NCI-H226 (cell line): Measurements from ENCODE around the gene PITX2.

Experiments
- DNase-seq: peaks from one replicate; pipeline ENCODE4 v3.0.0-alpha.2; 2015

The PITX2 gene

DNA sequence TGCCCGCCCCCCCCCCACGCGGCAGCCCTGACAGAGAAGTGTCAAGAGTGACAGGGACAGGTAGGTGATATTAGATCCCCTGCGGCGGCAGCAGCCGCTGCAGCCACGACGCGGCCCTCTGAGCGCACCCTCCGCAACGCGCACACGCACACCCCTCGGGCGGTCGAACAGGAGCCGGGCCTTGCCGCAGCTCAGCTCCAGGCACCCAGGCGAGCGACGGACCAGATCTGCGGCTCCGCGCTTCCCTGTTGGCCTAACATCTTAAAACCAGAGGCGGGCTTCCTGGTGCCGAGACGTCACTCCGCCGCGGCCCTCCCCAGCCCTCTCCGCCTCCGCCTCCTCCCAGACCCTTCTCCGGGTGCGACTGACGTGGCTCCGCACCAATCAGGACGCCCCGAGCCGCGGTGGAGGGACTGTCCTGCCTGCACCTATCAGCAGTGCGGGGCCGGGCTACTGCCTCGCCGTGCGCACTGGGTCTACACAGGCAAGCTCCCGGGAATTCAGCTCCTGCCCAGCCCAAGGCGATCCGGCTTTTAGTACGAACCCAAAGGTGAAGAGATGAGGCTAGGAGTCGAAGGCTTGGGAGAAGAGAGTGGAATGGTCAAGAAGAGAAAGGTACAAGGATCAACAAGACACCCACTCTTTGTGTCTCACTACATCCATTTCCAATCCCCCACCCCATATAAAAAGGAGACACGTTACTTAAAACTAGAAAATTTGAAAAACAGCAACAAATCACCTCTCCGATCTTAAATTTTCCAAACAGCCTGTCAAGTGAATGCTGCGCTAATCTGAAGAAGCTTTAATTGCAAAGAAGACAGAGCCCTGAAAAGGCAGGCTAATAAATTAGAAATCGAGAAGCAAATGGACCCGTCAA is at the start of gene PITX2:
TSS of gene PITX2 (minus strand) at position 237 of the 877 bp plus-strand sequence. CDS start 617 bp downstream, outside the sequence.
- DNase-seq, result peak; percentile 96

DNA sequence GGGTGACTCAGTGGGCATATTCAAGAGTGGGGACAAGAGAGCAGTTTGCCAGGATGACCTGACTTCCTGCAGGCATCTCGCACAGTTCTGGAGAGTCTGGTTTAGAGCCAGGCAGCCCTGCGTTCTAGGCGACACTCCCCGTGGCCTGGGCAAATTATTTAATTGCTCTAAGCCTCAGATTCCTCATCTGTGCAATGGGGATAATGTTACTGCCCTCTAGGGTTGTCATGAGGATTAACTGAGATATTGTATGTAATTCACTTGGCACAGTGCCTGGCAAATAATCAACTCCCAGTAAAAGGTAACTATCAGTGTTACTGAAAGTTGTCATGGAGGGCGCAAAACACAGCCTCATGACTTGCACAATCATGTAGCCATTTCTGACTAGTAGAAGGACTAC is 48.8 kb upstream of the PITX2 start:
- peak; percentile 3 for DNase-seq

DNA sequence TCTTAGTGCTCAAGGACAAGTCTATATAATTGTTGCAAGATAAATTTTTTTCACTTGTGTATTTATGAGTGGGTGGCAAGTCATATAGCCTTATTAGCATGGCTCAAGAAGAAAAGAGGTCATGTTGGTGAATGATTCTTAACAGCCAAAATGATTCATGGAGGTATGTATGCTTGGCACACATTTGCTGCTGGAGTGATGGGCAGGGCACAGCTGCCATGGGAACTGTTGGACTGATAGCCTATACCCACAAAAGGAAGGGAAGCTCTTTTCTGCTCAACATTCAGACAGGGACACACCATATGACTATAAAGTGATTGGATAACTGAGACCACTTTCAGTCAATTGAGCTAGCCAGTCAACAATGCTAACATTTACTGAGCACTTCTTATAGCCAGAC is 46.8 kb upstream of the PITX2 start:
- peak; percentile 47 for DNase-seq

DNA sequence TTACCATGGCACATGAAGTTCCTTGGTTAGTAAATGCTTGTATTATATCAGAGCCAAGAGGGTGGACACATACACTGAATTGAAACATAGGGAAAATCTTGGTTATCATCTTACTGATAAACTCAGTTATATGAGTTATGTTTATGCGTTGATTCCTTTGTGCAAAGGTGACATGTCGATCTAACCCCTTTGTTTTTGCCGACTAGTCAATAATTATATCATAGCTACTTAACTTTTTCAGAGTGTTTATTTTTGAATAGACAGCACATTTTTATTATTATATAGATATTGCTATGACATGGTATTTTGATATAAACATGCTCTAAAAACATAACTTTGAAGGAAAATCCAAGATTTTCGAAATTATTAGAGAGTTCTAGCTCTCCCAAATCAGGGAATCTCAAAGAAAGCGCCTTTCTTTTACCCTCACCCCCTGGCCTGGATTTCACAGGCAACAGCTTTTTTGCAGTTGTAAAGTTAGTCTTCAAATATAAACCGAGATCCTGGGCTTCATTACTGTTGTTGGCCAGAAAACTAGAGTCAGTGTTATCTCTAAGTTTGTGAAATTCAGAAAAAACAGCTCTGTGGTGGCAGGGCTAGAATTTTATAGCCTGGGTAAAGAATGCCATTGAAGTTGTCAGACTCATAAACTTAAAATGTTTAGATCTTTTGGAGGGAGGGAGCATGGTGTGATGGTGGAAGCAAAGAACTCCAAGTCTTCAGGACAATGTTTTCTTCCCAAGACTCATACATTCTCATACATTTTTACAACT is 45.8 kb upstream of the PITX2 start:
- DNase-seq, result no peak

DNA sequence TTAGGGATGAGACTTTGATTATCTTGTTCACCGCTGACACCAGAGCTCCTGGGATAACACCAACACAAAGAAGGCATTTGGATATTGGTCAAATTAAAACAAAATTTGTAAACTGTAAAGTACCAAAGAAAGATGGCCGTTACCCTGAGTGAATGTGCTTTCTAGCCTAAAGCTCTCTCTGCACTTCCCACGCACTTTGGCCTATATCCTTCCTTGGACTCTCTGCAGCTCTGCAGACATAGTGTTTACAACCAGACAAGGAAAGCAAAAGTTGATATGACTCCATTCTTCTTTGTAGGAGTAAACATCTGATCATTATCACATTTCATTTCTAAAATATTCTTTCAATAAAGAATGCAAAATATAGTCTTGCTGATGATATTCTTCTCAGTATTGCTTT is 44.8 kb upstream of the PITX2 start:
- DNase-seq, result no peak

DNA sequence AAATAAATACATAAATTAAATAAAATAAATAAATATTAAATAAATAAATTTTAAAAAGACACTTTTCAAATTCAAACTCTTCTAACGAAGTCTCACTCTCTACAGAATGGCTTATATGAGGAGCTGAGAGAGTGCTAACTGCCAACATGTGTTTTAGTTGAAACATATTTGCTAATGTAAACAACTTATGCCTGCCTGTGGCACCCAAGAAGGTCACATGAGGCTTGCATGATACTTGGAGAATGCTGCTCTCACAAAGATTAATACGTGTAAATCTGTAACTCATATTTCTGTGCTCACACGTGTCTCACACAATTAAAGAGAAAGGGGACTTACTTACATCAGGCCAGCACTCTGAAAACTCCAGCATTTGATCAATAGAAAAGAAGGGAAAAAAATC is 43.2 kb upstream of the PITX2 start:
- DNase-seq, result no peak

DNA sequence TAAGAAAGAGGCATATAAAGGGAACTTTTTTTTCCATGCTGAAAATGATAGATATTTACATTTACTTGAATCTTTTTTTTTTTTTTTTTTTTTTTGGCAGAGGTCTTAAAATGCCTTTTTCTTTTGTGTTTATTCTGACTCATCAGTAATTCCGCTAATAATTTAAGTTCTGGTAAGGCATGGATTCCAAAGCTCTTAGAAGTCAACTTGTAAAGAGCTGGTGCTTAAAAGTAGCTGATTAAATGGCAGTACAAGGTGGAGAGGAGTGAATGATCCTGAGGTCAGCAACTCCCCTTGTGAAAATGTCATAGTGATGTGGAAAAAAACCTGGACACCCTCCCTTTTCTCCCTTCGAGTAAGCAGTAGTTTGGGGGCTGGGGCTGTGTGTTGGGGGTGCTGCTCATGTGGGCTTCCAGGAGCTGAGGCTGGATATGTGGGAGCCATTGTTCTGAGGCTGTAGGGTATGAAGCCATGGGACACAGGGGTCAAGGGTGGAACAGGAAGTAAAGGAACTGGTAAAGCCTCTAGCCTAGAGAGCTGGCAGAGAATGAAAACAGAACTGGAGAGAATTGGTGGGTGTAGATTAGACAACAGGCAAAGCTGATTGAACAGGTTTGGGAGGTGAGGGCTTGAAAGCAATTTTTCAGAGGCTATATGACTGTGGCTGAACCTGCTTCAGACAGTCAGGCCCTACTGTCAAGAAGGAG is 41.0 kb upstream of the PITX2 start:
- peak; percentile 62 for DNase-seq

DNA sequence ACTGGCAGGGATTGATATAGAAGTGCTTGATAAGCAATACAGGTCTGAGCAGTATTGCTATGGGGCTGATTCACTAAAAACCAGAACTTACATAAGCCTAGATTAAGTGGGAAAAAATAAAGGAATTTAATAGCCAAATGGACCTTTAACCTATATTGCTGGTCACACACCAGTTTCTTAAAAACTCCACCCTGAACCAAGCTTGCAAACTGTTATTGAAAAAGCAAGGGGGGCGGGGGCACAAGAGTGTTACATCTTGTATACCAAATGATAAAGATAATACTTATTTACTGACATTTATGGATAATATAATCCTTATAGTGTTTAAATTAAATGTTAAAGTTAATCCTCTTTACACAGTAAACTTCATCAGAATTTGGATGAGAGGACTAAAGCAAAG is 40.3 kb upstream of the PITX2 start:
- no peak for DNase-seq

DNA sequence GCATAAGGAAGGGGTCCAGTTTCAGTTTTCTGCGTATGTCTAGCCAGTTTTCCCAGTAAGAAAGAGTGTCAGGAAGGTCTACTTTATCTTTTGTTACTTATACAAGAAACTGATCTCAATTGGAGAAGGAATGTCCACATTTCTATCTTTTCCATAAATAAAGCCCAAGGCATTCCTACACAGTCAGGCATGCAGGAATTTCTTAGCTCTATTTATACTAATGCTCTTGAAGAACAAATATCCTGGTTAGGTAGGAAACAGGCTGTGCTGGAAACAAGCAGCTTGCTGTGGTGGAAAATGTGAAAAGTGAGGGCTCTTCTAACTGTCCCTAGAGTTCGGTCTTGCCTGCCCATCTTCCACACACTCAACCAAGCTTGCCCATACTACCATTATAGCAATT is 37.9 kb upstream of the PITX2 start:
- DNase-seq, result peak; percentile 7

DNA sequence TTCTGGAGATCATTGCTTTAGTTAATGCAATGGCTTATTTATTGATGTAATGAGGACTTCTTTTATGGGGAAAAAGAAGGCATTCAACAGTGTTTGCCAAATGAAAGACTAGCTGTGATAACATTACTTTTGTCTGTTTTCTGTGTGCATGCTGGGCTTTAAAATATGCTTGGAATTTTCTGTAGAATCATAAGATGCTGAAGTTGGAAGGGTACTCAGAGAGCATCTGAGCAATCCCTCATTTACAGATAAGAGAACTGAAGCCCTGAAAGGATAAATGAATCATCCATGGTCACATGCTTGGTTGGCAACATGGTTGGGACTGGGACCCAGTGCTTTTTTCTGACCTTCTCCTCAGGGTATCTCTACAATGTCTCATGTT is 31.4 kb upstream of the PITX2 start:
- DNase-seq, result peak; percentile 89

DNA sequence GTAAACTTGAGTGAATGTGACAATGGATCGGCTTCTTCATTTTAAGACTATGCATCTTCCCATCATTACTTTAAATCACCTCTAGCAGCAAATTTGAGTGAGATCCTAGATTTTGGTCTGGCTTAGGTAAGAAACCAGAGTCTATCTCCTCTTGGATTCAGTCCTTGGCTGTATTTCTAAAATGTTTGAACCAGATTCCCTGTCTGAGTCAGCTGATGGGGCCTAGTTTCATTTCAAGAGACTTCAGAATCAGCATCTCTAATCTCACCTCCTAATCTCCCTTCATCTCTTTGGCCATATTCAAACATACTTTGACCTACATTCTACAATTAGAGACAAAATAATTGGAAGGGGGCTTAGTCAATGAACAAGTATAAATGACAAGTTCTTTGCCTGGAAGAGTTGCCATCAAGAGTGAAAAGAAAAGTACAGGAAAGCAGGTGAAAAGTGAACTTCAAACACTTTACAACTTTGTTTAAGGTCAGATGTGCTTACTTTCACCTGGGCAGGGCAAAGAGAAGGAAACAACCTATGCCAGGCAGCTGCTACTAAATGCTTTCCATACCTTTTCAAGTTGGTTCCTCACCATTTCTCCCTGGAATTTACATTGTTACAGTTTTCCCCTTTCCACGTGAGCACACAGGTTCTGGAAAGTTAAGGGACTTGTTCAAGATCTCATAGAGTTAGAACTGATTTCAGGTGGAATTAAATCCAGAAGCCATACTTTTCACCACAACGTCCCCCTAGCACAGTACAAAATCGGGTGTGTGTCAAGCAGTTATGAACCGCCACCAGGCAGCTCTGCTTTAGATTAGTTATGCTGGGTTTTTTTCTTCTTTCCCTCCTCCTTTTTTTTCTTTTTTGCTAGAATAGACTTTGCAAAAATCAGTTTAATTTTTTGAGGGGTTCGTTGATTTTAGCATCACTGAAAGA is 30.7 kb upstream of the PITX2 start:
- no peak for DNase-seq

DNA sequence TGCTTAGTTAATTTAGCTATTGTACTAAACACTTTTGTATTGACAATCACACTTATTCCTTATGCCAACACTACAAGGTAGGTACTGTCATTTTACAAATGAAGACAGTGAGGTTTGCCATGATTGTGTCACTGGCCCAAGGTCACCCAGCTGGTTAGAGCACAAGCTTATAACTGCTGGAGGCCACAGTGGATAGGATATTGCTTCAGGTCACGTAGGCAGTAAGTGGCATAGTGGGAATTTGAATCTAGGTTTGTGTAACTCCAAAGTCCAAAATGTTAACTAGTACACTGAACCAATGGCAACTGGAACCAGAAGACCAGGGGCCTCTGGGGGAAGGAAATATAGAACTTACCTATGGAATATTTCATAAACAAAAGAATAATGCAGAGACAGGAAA is 21.1 kb upstream of the PITX2 start:
- no peak for DNase-seq

DNA sequence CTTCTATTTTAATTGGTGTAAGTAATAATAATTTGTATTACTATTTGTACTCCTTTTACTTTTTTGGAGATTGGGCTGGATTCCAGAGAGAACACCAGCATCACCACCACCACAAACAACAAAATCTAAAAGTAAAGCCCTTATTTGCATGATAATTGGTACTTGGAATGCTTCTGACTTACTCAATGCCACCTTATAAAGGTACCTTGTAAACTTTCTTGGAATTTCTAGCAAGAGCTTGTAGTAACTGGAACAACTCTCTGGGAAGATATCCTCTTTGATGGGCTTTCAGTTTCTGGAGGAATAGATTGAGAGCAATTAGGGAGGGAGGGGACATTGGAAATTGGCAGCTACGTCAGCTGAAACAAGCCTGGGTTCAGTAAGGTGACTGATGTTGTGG is 20.2 kb upstream of the PITX2 start:
- no peak for DNase-seq

DNA sequence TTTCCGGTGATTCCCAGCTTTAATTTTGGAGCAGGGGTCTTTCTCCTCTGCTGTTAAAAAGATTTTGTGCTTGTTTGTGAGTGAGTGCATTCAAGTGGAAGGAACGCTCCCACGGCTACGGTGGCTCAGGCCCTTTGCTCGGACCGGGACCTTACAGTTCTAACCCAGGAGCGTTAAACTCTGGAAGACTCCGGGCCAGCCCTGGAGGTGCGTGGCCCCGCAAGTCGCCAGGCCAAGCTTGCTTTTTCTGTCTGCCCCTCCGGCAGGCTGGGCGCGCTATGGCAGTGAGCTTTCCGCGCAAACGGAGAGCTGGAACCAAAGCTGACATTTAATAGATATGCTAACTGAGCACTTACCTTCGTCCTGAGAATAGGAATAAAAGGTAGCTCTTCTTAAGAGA is 18.3 kb upstream of the PITX2 start:
- DNase-seq, result no peak

DNA sequence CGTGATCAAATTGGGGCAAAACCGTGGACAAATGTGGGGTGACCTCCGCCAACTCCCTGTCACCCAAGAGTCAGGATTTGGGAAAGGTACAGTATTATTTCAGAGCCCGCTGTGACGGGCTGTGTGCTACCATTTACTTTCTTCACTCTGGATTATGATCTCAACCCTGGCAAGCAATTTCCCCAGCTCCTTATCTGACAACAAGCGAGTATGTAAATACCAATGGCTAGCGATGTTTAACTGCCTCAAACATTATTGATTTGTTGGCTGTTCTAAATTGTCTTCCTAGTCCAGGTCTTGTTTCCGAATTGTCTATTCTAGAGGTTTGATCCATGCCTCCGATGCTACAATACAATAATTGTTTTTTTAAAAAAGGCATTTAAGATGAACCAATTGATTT is 17.7 kb upstream of the PITX2 start:
- DNase-seq, result no peak

DNA sequence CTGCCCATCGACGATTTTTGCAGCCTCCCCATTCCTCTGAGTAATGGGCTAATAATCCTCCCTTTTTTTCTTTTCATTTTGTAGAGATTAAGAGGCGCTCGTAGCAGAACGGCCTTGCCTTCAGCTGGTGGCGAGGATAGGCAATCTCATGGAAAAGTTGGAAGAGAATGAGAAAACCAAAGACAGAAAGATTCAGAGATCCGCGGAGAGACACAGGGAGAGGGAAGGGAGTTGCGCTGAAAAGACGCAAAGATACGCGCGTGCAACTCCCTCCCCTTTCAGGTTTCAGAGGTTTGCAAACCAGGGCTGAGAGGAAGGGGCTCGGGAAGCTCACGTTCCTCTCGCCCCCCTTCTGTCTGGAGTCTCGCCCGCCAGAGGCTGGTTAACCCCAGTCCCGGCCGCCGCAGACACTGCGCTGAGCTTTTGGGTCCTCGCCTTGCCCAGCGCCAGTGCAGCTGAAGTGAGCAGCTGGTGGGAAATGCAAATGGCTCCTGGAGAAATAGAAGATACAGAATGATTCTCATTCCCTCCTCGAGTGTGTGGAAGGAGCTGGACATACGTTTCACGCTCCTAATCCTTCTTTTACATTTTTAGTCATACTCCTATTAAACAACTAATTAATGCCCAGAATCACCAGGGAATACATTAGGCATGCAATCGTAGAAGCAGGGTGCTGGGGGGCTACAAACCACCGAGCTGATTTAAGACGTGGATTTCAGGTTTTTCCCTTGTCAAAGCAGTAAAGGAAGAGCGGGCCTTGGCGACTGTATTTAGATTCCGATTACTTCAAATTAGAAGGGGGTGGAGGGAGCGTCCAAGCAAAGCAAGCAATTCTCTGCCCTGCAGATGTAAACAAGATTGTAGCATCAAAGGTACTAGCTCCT is 16.6 kb upstream of the PITX2 start:
- DNase-seq, result no peak

DNA sequence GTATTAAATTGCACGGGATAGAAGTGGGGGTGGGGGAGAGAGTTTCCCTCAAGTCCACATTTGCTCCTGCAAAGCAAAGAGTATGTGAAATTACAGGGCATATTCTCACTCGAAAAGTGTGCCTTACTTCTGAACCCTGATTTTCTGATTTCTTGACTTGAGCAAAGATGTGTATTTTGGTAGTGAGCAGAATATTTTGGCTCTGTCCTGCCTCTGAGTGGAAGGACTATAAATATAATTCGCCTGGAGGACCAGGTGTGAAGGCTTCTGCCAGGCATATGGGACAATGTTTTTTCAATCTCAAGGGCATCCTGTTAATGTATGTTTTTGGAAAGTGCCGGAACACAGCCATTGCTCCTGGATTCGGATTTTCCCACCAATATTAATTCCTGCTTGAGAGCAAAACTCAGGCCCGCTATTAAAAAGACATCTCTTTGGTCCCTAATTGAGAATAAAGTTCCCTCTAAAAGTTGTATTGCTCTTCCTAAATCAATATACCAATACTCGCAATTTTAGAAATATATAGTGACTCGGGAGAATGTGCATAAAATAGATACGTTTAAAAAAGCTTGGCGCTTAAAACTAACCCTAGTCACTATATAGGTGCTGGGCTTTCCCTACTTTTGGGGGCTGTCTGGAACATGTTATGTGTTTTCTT is 15.3 kb upstream of the PITX2 start:
- DNase-seq, result no peak

DNA sequence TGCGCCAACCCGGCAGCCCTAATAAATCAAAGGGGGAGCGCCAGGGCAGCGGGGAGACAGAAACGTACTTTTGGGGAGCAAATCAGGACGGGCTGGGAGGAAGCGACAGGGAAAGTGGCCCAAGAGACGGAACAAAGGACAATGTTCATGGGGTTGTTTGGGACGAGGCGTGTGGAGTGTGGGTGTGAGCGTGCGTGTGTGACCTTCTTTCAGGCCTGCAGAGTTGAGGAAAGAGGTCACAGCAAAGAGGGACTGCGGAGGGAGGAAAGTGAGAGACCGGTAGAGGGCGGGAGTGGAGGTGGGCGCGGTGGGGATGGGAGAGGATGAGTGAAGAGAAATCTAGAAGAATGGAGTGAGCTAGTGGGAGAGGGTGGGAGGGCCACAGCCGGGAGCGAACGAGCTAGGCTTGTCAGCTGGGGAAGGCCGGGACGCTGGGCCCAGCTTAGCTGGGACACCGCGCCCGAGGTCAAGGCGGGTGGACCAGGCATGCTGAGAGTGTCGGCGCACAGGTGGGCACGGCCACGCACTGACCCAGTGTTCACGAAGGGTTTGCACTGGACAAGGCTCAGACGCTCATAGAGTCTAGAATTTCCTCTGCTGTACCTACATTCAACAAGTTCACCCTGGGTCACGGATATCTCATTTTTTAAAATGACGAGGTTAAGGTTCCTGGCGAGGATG is 14.7 kb upstream of the PITX2 start:
- DNase-seq, result no peak

DNA sequence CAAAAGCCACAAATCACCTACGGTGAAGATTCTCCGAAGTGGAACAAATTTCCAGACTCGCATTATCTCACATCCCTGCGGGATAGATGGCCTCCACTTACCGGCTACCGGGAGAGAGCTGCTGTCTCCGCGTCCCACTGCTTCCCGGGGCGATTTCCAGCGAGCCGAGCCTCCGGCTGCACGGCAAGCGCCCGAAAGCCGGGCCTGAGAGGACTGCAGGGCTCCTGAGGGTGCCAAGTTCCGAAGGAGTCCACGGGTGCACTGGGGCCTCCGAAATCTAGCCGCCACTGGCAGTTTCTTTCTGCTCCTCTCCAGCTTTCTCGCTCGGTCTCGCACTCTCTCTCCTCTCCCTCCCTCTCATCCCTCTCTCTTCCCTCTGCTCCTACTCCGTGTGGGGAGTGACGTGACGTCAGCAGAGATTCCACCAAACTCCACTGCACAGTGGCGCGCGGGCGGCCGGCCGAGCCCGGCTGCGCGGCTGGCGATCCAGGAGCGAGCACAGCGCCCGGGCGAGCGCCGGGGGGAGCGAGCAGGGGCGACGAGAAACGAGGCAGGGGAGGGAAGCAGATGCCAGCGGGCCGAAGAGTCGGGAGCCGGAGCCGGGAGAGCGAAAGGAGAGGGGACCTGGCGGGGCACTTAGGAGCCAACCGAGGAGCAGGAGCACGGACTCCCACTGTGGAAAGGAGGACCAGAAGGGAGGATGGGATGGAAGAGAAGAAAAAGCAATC is 14.0 kb upstream of the PITX2 start:
- DNase-seq, result no peak
